ENCODE measurements around the gene VPS13A.

Gene VPS13A

DNA sequence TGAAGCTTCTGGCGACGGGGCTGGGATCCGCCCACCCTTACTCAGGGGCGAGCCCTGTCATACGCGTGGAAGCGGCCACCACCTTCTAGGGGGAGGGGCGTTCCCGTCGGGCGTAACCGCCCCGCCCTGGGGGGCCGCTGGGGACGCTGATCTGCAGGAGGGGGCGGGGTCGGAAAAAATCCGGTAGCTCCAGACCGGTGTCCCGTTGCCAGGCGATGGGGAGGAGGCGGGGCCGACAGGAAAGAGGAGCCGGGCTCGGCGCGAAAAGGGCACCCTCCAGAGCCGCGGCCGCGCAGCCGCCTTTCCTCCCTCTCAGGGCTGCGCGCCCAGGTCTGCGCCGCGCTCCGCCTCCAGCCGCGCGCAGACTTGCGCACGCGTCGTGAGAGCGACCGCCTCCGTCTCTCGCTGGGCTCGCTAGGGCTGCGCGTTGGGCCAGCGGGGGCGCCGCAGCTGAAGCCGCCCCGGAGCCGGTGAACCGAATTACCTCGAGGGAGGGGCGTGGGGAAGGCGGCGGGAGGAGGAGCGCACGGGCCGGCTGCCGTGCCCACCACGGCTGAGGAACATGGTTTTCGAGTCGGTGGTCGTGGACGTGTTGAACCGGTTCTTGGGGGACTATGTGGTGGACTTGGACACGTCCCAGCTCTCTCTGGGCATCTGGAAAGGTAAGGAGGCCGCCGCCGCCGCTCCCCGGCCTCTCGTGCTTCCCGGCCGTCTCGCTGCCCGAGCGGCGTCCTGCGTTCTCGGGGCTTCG, at the start of gene VPS13A:
Gene VPS13A, plus strand, starts transcription at position 392 of the 751 bp plus-strand sequence. Its CDS starts 171 bp downstream, at position 563.
- peak; percentile 24 to 87 (median 74) for DNase-seq

DNA sequence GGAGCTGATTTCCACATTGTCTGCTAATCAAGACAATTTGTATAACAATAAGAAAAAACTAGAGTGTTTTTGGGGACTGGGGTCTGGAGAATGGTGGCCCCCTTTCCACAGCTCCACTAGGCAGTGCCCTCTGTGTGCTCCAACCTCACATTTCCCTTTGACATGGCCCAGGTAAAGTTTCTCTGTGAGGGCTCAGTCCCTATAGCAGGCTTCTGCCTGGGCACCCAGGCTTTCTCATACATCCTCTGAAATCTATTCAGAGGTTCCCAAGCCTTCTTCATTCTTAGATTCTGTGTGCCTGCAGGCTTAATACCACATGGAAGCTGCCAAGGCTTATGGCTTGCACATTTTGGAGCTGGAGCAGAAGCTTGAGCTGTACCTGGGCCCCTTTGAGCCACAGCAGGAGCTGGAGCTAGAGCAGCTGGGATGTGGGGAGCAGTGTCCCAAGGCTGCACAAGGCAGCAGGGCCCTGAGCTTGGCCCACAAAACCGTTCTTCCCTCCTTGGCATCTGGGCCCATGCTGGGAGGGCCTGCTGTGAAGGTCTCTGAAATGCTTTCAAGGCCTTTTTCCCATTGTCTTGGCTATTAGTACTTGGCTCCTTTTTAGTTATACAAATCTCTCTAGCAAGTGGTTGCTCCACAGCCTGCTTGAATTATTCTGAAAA, 49.1 kb upstream of the VPS13A start:
- no peak for DNase-seq

DNA sequence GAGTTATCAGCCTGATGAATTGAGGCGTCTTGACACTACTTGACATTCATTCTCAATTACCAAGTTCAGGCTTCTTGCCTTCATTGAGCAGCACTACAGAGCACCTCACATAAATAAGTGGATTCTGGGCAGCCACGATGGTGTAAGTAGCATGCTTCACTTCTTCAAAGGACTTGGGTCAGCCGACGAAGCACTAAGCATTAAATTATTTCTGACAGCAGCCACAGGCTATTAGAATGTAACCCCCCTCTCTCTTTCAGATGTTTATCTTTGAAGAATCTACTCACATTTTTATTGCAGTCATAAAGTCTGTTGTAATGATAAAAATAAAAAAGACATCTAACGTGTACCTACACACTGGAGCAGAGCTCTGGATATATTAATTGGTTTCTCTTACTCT, 45.9 kb upstream of the VPS13A start:
- DNase-seq = no peak

DNA sequence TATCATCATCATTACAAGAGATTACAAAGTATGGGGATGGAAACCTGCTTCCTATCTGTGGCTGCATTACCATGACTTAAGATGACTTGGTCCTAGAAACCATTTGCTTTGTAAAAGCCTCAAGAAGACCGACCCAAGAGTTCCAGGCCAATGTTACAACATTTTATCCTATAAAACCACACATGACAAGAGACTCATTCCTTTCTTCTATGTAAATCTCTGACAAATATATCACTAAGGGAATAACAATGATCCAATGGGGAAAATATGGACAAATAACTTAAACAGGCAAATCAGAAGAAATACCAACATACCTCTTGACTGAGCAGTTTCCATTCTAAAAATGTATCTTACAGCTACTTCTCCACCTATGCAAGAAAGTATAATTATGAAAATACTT, 44.3 kb upstream of the VPS13A start:
- no peak for DNase-seq

DNA sequence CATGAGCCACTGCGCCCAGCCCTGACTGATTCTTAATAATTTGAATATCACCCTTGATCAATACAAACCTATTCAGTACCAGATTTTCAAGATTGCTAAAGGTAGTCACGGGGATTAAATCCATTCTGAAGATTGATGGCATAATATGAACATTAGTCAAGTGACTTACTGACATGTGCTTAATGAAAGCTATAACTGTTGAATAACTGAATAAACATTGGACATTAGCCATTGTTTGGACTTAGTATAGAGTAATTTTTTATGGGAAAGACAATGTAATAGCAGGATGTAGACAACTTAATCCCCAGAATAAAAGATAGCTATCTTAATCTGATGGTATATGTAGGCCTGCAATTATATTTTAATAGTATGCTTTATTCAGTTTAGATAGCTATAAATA, 35.0 kb upstream of the VPS13A start:
- no peak for DNase-seq

DNA sequence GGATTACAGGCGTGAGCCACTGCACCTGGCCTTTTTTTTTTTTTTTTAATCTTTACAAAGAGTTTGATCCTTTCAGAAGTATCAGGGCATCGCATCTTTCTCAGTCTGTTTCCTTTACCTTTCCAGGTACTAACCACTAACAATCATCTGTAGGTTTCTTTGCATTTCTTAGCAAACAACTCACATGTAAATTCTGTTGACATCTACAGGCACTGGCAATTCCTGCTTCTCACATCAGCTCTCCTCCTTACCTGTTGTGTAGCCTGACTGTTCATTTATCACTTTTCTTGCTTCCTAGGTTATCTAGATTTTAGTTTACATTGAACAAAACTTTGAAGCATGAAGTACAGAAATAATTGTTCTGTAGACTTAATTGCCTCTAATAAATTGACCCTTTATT, 27.5 kb upstream of the VPS13A start:
- no peak for DNase-seq

DNA sequence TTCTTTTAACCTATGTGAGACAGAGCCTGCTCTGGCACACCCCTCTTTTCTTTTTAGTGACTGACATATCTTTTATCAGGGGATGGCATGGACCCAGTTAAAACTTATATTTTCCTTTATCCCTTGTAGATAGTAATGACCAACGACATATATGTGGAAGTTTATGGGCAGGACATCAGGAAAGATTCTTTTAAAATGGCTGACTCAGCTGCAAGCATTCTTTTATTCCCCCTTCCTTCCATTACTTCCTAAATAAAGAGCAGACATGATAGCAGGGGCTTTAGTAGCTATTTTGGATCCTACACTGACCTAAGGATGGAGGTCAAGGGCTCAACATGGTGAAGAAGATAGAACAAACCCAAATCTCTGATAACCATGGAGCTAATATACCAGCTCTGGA, 25.0 kb upstream of the VPS13A start:
- DNase-seq = no peak

DNA sequence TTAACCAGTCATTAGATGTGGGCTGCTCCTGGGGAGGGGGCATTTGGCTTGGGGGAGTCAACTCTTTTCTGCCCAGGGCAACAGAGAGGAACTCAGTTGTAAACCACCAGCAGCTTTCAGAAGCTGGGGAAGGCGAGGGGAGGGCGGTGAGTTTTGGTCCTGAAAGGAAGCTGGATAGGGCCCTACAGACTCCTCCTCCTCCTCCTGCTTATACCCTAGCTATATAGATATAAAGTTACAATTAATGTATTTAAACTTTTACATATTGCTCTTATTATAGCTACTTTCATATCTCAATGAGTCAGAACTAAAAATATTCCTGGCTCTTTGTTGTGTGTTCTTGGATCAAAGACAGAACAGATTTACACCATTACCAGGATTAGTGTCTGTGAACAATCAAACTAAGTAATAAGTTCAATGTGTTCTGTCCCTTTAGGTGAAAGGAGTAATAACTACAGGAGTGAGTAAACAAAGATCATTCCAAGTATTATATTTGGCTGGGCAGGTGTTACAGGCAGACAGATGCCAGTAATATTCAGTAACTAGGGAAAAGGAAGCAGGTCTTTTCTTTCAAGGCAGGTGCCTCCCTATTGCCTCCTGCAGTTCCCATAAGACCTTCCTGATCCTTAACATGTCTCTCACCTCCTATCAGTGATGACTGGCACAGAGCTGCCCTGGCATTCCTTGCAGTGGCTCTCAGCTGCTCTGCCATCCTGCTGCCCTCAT, 20.5 kb upstream of the VPS13A start:
- no peak for DNase-seq

DNA sequence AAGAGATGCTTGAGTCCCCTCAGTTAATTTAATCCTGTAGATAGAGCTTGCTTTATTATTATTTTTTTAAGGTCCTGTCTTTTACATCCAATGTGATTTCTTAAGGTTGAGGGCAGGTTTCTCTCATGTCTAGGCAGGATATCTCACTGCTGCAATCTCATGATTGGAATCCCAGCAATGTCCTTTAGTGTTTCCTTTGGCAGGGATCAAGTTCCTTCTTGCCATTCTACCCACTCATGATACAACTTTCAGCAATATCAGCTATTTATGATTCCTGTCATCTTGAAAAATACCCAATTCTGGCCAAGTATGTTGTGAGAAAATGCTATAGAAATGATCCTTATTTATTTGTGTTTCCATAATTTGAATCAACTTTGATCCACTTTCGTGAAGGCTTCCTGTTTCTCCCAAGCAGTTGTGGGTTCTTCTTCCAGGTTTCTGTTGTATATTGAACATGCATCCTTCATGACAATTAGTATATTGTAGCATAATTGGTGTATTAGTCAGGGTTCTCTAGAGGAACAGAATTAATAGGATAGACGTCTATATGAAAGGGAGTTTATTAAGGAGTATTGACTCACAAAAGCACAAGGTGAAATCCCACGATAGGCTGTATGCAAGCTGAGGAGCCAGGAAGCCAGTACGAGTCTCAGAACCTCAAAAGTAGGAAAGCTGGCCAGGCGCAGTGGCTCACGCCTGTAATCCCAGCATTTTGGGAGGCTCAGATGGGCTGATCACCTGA, 18.4 kb upstream of the VPS13A start:
- no peak for DNase-seq

DNA sequence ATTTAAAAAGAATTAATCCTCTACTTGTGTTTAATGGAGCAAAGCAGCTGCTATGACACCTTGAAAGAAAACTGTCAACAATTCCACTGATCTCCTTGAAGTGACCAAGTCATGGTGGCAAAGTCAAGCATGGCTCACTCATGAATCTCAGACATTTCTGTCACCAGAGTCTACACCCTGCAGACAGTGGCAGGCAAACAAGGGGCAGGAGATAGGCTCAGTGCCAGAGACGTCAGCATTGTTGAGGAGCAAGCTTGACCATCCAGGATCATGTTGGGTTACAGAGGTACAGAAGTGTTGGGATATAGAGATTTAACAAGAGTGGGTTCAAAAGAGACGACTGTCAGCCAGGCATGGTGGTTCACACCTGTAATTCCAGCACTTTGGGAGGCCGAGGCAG, 16.1 kb upstream of the VPS13A start:
- no peak for DNase-seq

DNA sequence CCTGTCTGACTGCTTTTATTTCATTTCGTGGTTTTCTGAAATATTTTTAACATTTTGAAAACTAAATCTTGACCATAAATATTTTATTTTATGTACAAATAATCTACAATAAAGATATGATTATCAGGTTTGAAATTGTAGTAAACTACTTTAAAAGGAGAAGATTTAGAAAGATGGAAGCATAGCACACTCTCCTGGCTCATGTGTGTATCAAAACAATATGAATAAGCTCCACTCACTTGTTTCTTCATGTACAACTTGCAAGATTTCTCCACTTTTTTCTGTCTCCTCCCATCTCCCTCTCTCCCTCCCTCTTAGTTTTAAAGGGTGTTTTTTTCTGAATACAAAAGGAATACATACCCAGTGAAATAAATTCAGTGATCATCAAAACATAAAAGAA, 15.4 kb upstream of the VPS13A start:
- DNase-seq = no peak

DNA sequence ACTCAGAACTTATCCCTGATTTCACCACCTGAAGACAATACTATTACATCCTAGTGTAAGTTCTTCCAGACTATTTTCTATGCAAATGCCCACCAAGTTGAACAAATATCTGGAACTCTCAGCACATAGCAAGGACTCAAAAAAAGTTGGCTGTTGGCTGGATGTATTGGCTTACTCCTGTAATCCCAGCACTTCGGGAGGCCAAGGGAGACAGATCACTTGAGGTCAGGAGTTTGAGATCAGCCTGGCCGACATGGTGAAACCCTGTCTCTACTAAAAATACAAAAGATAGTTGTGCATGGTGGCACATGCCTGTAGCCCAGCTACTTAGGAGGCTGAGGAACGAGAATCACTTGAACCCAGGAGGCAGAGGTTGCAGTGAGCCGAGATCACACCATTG, 15.0 kb upstream of the VPS13A start:
- no peak for DNase-seq

DNA sequence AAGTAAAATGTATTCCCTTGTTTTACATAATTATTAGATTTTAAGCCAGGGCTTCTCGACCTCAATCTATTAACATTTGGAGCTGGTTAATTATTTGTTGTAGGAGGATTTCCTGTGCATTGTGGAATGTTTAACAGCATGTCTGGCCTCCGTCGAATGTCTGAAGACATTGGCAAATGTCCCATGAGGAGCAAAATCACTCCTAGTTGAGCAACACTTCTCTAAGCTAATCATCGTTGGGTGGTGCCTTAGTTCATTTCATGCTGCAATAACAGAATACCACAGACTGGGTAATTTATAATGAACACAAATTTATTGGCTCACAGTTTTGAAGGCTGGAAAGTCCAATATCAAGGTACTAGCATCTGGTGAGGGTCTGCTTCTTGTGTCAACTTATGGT, 13.4 kb upstream of the VPS13A start:
- DNase-seq = no peak

DNA sequence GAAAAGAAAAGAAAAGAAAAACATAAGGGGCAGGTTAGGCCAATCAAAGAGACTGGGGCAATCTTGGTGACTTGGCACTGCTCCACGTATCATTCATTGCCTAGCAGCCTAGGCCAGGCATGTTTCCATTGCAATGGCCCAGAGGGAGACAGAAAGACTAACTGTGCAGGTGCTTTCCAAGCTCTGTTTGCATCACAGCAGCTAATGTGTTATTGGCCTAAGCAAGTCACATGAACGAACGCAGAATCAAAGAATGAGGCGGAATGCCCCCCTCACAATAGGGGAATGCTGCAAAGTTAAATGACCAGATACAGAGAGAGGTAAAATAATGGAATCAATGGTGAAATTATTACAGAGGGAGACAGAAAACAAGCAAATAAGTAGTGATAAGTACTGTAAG, 11.1 kb upstream of the VPS13A start:
- no peak for DNase-seq

DNA sequence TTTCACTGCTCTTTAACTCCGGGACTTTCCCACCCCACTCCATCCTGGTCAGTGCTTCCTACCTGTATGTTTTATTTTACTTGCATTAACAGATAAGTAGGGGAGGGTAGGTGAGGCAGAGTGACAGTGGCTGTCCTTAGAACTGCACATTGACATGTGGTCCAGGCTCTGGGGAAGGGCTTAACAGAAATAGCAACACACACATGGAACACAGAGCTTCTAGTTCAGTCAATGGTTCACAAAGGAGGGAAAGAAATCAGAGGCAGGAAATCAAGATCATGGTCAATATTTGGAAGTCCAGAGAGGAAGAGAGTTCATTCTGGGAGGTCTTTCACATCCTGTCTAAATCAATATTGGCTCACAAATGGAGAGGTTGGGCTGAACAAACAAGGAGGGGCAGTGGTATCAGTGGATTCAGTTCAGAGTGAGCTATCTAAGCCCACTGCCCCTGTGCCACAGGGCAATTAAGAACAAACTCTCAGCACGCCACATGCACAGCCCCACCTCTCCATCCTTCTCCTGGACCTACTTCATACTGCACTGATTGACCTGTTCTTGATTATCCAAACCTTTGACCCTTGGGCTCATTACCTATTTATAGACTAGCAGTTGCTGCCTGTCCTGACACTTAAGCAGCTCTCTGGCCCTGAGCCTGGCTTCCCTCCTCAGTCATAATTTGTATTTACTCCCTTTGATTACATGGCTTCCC, 6.2 kb upstream of the VPS13A start:
- no peak for DNase-seq

DNA sequence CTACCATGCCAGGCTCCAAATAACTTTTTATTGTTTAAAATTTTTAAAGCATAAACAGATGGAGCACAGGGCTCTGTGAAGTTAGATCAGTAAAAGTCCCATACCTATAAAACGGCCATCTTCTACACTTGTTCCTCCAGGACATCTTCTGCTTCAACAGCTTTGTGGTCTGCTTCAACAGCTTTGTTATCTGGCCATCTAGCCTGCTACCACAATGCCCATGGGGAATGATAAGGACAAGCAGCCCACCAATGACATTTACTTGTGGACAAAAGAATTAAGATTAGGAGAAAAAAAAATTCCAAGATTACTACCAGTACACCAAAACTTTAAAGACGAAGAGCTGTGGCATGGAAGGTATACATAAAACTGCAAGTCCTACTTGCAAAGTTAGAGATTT, 2.2 kb upstream of the VPS13A start:
- DNase-seq = no peak

DNA sequence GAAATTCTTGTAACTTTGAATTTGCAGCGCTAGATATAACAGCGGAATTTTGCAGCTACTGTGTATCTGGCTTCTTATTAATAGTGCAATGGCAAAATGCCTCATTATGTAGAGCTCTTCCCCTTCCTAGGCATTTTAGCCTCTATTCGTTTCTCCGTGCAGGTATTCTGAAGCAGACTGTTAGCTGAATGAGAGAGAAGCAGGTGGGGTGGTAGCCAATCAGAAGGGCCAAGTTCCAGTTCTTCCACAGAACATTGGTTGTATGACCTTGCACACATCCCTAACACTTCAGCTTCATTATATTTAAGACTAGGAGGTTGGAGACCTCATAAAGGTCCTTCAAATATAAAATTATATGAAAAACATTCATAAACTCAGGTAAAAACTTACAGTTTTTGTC, 1.2 kb upstream of the VPS13A start:
- no peak for DNase-seq

DNA sequence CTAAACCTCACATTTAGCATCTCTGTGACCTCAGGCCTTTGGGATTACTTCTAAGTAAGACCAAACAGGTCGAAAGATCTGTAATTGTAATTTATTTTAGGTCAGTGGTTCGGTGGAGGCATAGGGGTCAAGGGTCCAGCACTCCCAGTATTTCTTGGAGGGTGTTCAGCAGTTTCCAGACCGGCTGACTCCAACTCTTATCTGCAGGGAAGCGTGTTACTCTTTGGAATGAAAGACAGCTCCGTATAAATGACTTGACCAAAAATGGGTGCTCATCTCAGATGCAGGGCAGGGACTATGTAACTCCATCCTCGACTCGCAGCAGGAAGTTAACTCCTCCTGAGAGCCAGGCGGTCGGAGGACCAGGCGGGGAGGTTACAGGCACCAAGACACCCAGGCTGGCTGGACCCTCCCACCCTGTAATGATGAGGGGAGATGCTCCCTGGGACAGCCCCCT, 620 bp upstream of the VPS13A start:
- peak in 4 of 58 donors; percentile 43 to 53 (median 48) for DNase-seq

DNA sequence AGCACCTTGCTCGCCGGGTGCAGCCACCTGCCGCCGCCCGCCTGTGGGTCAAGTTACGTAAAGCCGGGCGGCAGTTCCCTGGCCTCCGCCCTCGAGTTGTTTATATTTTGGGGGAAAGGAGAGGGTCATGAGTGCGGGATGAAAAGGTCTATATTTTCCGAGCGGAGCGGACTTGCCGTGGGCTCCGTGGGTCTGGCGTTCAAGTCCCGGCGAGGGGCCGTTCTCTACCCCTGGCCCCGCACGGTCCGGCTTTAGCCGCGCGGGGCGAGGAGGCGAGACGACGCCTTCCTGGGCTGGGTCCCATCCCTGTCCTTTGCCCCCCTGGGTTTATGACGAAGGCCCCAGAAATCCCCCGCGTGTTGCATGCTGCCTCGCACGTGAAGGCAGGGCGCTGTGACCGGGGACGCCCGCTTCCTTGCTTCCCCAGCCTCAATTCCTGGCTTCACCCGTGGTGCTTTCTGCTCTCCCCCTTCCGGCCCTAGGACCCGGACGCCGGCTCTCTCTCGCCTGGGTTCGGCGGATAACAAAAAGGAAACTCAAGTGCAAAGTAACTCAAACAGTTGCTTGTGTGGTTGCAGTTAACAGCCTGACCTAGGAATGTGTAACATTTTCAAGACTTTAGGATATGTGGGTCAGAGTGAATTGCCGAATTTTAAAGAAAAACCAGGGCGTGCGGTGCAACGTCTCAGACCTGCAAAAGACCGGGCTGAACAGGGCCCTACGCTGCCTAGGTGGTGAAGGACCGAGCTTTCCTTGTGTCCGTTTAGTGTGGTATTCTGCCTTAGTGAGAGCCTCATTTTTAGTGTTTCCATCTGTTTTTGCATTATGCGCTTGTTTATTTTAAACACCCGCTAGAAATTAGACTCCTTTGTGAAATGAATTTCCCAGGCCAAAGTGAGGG, 810 bp downstream of the VPS13A start:
- peak in 22 of 58 donors; percentile 5 to 54 (median 24) for DNase-seq

DNA sequence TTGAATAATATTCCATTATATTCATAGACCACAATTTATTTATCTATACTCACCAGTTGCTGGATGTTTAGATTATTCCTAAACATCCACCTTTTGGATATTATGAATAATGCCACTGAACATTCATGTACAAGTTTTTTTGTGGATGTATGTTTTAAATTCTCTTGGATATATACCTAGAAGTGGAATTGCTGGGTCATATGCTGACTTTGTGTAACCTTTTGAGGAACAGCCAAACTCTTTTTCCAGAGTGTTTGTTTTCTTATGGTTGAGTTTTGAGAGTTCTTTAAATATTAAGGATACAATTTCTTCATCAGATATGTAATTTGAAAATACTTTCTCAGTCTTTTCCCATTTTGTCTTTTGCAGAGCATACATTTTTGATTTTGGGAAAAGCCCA, 2.7 kb downstream of the VPS13A start:
- no peak for DNase-seq
